Neutrophil (primary cell): ENCODE results near the gene SHC1.
"Not testable (repeated sequence)": the region's sequence is repeated elsewhere in the genome, so short reads cannot be mapped to it uniquely, and the experiment has no call there.

ENCODE experiments used
- H3K27ac ChIP-seq: fragments of 200-600 bp; sonication (generic); 2 replicates; pipeline ENCODE4 v1.5.1; 2016; ENCODE audit warnings: mild to moderate bottlenecking, moderate library complexity
- H3K27me3 ChIP-seq: fragments of 200-600 bp; sonication (generic); 2 replicates; pipeline ENCODE4 v1.6.0; 2016; ENCODE audit warnings: mild to moderate bottlenecking
- H3K36me3 ChIP-seq: fragments of 200-600 bp; sonication (generic); 2 replicates; pipeline ENCODE4 v1.5.1; 2017
- H3K4me1 ChIP-seq, 2 experiments: fragments of 200-600 bp in 1 of 2; sonication (generic) in 1 of 2; 1 replicate in 1 of 2; 2 replicates in 1 of 2; pipeline versions ENCODE4 v1.5.1 to v1.6.1; 2013 to 2016; ENCODE audit warnings: low read depth in 1 of 2, low read length in 1 of 2, mild to moderate bottlenecking in 1 of 2, moderate library complexity in 1 of 2; ENCODE audit not compliant: control insufficient read depth in 1 of 2, insufficient read depth in 1 of 2
- H3K4me3 ChIP-seq, 2 experiments: fragments of 200-600 bp in 1 of 2; sonication (generic) in 1 of 2; 1 replicate in 1 of 2; 2 replicates in 1 of 2; pipeline ENCODE4 v1.5.1; 2013 to 2016; ENCODE audit warnings: low read depth in 1 of 2, low read length in 1 of 2, mild to moderate bottlenecking in 1 of 2, moderate library complexity in 1 of 2
- H3K9me3 ChIP-seq: fragments of 200-600 bp; sonication (generic); 2 replicates; pipeline ENCODE4 v1.5.1; 2016
- TF ChIP-seq, protein P1 (sequence below): fragments of 200-600 bp; sonication (generic); IDR thresholded peaks from 2 replicates; pipeline ENCODE4 v1.5.1; 2016; ENCODE audit warnings: antibody characterized with exemption

Gene SHC1

GRCh38 chr1:154999571-155000410 is 29.2 kb upstream of the SHC1 start:
- H3K4me1 ChIP-seq, result peaks cover 48 to 57% of the 10 kb centered on the region in 2 experiments
- H3K27ac ChIP-seq, result peak overlapping the region; percentile 97
- H3K9me3 ChIP-seq, result no peaks in the 10 kb centered on the region
- H3K36me3 ChIP-seq, result no peaks in the 10 kb centered on the region
- H3K4me3 ChIP-seq, result peak overlapping the region; percentile 85 to 100
- TF ChIP-seq, protein P1, sequence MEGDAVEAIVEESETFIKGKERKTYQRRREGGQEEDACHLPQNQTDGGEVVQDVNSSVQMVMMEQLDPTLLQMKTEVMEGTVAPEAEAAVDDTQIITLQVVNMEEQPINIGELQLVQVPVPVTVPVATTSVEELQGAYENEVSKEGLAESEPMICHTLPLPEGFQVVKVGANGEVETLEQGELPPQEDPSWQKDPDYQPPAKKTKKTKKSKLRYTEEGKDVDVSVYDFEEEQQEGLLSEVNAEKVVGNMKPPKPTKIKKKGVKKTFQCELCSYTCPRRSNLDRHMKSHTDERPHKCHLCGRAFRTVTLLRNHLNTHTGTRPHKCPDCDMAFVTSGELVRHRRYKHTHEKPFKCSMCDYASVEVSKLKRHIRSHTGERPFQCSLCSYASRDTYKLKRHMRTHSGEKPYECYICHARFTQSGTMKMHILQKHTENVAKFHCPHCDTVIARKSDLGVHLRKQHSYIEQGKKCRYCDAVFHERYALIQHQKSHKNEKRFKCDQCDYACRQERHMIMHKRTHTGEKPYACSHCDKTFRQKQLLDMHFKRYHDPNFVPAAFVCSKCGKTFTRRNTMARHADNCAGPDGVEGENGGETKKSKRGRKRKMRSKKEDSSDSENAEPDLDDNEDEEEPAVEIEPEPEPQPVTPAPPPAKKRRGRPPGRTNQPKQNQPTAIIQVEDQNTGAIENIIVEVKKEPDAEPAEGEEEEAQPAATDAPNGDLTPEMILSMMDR, result no peak
- no peaks in the 10 kb centered on the region for H3K27me3 ChIP-seq

DNA sequence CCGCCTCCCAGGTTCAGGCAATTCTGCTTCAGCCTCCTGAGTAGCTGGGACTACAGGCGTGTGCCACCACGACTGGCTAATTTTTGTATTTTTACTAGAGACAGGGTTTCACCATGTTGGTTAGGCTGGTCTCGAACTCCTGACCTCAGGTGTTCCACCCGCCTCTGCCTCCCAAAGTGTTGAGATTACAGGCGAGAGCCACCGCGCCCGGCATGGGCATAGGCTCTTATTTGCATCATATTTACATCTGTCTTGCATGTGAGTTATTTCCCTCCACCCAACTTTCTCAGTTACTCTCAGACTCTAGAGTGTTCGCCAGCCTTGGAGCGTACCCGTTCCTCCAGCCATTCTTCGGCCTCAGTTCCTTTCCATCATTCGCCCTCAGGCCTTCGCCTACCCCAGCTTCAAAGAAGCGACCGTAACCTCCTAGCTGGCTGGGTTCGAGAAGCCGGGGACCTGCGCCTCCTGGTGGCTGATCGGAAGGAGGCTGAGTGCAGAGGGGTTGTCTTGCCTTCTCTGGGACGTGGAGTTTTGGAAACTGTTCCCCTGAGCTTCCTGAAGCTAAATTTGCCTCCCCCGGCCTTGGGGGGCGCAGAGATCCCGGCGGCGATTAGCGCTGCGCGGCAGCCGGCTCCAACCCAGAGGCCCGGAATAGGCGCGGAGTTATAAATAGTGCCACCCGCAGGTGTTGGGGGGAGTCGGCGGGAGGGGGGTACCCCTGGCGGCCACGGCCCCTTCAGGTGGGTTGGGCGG is 28.4 kb upstream of the SHC1 start:
- no peaks in the 10 kb centered on the region for H3K9me3 ChIP-seq
- peaks cover 40 to 49% of the 10 kb centered on the region in 2 experiments for H3K4me1 ChIP-seq
- peak overlapping the region; percentile 97 for H3K27ac ChIP-seq
- H3K27me3 ChIP-seq, result no peaks in the 10 kb centered on the region
- H3K36me3 ChIP-seq, result no peaks in the 10 kb centered on the region
- H3K4me3 ChIP-seq, result peak overlapping the region; percentile 53 to 85
- TF ChIP-seq, protein P1, result peak; percentile 78

DNA sequence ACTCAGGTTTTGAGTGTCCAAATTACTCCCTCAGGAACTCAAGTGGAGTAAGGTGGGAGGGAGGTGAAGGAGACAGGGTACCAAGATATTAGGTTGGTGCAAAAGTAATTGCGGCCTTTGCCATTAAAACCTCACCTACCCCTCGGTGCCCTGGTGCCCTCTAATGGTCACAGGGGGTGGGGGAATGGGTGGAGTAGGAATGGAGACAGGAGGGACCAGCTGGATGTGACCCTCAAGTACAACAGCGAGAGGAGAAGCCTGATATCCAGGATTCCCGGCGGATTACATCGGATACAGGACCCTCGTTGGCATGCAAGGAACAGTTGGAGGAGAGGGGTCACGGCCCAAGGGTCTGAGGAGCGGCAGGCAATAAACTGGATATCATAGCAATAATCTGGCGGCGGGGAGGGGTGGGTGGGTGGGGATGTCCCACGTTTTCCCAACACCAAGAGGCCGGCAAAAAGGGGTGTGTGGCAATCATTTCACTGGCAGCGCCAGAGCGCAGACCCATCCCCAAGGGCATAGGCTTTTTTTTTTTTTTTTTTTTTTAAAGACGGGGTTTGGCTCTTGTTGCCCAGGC is 27.7 kb upstream of the SHC1 start:
- H3K27ac ChIP-seq, result peak overlapping the region; percentile 69
- H3K4me3 ChIP-seq, result no peak overlapping the region
- H3K4me1 ChIP-seq, result peaks cover 39 to 45% of the 10 kb centered on the region in 2 experiments
- no peaks in the 10 kb centered on the region for H3K27me3 ChIP-seq
- no peaks in the 10 kb centered on the region for H3K9me3 ChIP-seq
- TF ChIP-seq, protein P1, result no peak
- no peaks in the 10 kb centered on the region for H3K36me3 ChIP-seq

DNA sequence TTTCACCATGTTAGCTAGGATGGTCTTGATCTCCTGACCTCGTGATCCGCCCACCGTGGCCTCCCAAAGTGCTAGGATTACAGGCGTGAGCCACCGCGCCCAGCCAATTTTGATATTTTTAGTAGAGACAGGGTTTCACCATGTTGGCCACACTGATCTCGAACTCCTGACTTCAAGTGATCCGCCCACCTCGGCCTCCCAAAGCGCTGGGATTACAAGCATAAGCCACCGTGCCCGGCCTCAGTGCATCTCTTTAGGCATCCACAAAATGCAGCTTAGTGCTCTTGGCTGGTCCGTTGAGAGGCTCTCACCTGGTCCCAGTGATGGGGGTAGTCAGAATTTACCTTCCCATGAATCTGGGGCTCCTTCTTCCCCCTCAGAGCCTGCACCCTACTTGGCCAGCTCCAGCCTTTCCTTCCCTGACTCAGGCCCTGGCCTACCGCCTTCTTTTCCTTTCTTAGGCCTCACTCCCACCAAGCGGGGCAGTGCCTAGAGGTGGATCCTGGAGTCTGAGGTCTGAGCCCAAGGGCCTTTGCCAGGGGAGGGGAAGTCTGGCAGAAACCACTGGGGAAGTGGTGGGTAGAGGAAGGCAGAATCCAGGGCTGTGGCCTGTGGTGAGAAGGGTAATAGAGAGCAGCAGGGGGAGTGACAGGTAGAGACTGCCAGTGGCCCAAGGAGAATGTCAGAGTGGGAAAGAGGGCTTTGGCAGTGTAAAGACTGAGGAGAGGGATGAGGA is 26.6 kb upstream of the SHC1 start:
- Histone ChIP-seq H3K9me3 (no peaks in the 10 kb centered on the region), H3K4me3 (no peak overlapping the region), H3K27me3 (no peaks in the 10 kb centered on the region), H3K27ac (peak overlapping the region; percentile 69), H3K36me3 (peaks cover 4% of the 10 kb centered on the region), H3K4me1 (peaks cover 39 to 45% of the 10 kb centered on the region in 2 experiments)
- TF ChIP-seq, protein P1, result no peak

DNA sequence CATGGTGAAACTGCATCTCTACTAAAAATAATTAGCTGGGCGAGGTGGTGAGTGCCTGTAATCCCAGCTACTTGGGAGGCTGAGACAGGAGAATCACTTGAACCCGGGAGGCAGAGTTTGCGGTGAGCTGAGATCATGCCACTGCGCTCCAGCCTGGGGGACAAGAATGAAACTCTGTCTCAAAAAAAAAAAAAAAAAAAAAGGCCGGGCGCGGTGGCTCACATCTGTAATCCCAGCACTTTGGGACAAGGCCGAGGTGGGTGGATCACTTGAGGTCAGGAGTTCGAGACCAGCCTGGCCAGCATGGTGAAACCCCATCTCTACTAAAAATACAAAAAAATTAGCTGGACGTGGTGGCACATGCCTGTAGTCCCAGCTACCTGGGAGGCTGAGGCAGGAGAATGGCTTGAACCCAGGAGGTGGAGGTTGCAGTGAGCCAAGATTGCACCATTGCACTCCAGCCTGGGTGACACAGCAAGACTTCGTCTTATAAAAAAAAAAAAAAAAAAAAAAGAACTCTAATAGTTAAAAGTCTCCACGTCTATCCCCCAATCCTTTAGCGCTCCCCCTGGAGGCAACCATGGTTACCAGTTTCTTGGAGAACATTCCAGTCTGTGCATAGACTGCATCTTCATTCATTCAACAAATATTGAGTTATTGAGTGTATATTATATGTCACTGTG is 24.9 kb upstream of the SHC1 start:
- not testable (repeated sequence) for H3K4me3 ChIP-seq, H3K36me3 ChIP-seq, H3K9me3 ChIP-seq, H3K27me3 ChIP-seq, H3K27ac ChIP-seq
- peaks cover 33 to 34% of the 10 kb centered on the region in 2 experiments for H3K4me1 ChIP-seq
